H1 (cell line): Measurements from ENCODE around the gene ASPDH. TPM values are rescaled to one million over a fixed set of nuclear protein-coding genes. Genes with fewer than 3 reads are reported as not detected.

Experiments
- CTCF ChIA-PET: fragments of 300-600 bp; sonication (Branson Sonifier 250); formaldehyde crosslinking; loops from one replicate; lab custom pipeline; 2021; ENCODE audit not compliant: partially characterized antibody; lab: Charles Lee
- POLR2A ChIA-PET: fragments of 300-600 bp; sonication (Branson Sonifier 250); formaldehyde crosslinking; loops from one replicate; lab custom pipeline; 2021; ENCODE audit warnings: inconsistent platforms; ENCODE audit not compliant: partially characterized antibody; lab: Charles Lee
- DNase-seq, 2 experiments: peaks; one replicate each; pipeline versions ENCODE4 v3.0.0 to v3.0.0-alpha.2; 2010 to 2022; ENCODE audit warnings: low spot score in 2 of 2, low read depth in 1 of 2, mixed read lengths in 1 of 2
- FAIRE-seq: peaks from 2 replicates; lab custom pipeline; 2011; peaks lifted over from hg19 to GRCh38; lab: Jason Lieb, UNC
- H2AFZ ChIP-seq: 2 replicates; pipeline ENCODE4 v1.8.1; 2012; ENCODE audit warnings: low read length, inconsistent platforms
- H2AK5ac ChIP-seq: 2 replicates; pipeline ENCODE4 v1.6.1; 2013; ENCODE audit warnings: low read depth, low read length
- H2BK120ac ChIP-seq: replicated peaks from 2 replicates; pipeline ENCODE3; 2013; ENCODE audit warnings: low read depth, low read length, inconsistent platforms
- H2BK12ac ChIP-seq: 2 replicates; pipeline ENCODE4 v1.6.1; 2013; ENCODE audit warnings: low read depth, low read length
- H2BK15ac ChIP-seq: 2 replicates; pipeline ENCODE4 v1.6.1; 2013; ENCODE audit warnings: low read length
- H2BK20ac ChIP-seq: 2 replicates; pipeline ENCODE4 v1.6.1; 2013; ENCODE audit warnings: low read length
- H2BK5ac ChIP-seq: 2 replicates; pipeline ENCODE4 v1.6.1; 2013; ENCODE audit warnings: low read depth, low read length
- H3K14ac ChIP-seq: 2 replicates; pipeline ENCODE4 v1.6.1; 2013; ENCODE audit warnings: inconsistent platforms; ENCODE audit not compliant: insufficient read length
- H3K18ac ChIP-seq: 2 replicates; pipeline ENCODE4 v1.6.1; 2013; ENCODE audit warnings: low read length; ENCODE audit errors: extremely low read depth
- H3K23ac ChIP-seq: 2 replicates; pipeline ENCODE4 v1.6.1; 2013; ENCODE audit warnings: inconsistent platforms; ENCODE audit not compliant: insufficient read length
- H3K23me2 ChIP-seq: 2 replicates; pipeline ENCODE4 v1.6.1; 2013; ENCODE audit warnings: low read depth, low read length
- H3K27ac ChIP-seq: 2 replicates; pipeline ENCODE4 v1.6.1; 2011; ENCODE audit warnings: low read depth, low read length, inconsistent platforms
- H3K27me3 ChIP-seq, 4 experiments: replicated peaks in 1 of 4; 1 replicate in 1 of 4; 2 replicates in 3 of 4; pipeline versions ENCODE4 v1.6.1 to v1.8.1; 2011 to 2013; ENCODE audit warnings: low read length in 3 of 4, mild to moderate bottlenecking in 3 of 4, inconsistent platforms in 2 of 4, mixed read lengths in 2 of 4, moderate library complexity in 1 of 4; ENCODE audit not compliant: control insufficient read depth in 3 of 4, insufficient read depth in 3 of 4; ENCODE audit errors: extremely low read depth in 1 of 4
- H3K36me3 ChIP-seq, 4 experiments: 2 replicates each; pipeline versions ENCODE4 v1.6.1 to v1.8.1; 2011 to 2013; ENCODE audit warnings: mild to moderate bottlenecking in 4 of 4, low read length in 3 of 4, moderate library complexity in 2 of 4, control low read depth in 1 of 4, inconsistent platforms in 1 of 4; ENCODE audit not compliant: insufficient read depth in 4 of 4, control insufficient read depth in 2 of 4
- H3K4ac ChIP-seq: replicated peaks from 2 replicates; pipeline ENCODE3; 2013; ENCODE audit warnings: low read length, low read depth, mixed read lengths, inconsistent platforms; ENCODE audit not compliant: insufficient read length
- H3K4me1 ChIP-seq, 4 experiments: replicated peaks in 1 of 4; 1 replicate in 1 of 4; 2 replicates in 3 of 4; pipeline versions ENCODE4 v1.6.1 to v1.8.1; 2011 to 2013; ENCODE audit warnings: low read length in 3 of 4, inconsistent platforms in 2 of 4, mixed read lengths in 1 of 4; ENCODE audit not compliant: insufficient read depth in 4 of 4, control insufficient read depth in 3 of 4
- H3K4me2 ChIP-seq, 2 experiments: 2 replicates each; pipeline versions ENCODE4 v1.6.1 to v1.8.1; 2011 to 2013; ENCODE audit warnings: low read depth in 2 of 2, low read length in 2 of 2, control low read depth in 1 of 2, inconsistent platforms in 1 of 2, mild to moderate bottlenecking in 1 of 2; ENCODE audit not compliant: insufficient read depth in 1 of 2
- H3K4me3 ChIP-seq, 4 experiments: fragments of 200-600, 300-600 bp in 1 of 4; sonication (generic), shearing (Covaris generic), sonication (Bioruptor Twin) in 1 of 4; 2 replicates each; pipeline versions ENCODE4 v1.5.1 to v1.8.1; 2011 to 2016; ENCODE audit warnings: low read length in 4 of 4, low read depth in 3 of 4, control low read depth in 2 of 4, inconsistent platforms in 2 of 4, mild to moderate bottlenecking in 2 of 4, mixed read lengths in 1 of 4, moderate library complexity in 1 of 4; ENCODE audit not compliant: insufficient read depth in 2 of 4; ENCODE audit errors: extremely low read depth in 1 of 4
- H3K56ac ChIP-seq: replicated peaks from 2 replicates; pipeline ENCODE3; 2013; ENCODE audit warnings: low read depth, mild to moderate bottlenecking, mixed read lengths, low read length, inconsistent platforms; ENCODE audit not compliant: insufficient read length
- H3K79me1 ChIP-seq: 2 replicates; pipeline ENCODE4 v1.6.1; 2013; ENCODE audit warnings: low read depth, low read length, control low read depth
- H3K79me2 ChIP-seq, 2 experiments: 2 replicates each; pipeline versions ENCODE4 v1.6.1 to v1.8.1; 2012 to 2013; ENCODE audit warnings: low read length in 2 of 2, mild to moderate bottlenecking in 2 of 2, inconsistent platforms in 1 of 2; ENCODE audit not compliant: insufficient read depth in 2 of 2, control insufficient read depth in 1 of 2
- H3K9ac ChIP-seq, 4 experiments: replicated peaks in 1 of 4; 1 replicate in 1 of 4; 2 replicates in 3 of 4; pipeline versions ENCODE4 v1.6.1 to v1.8.1; 2011 to 2013; ENCODE audit warnings: low read depth in 3 of 4, low read length in 3 of 4, control low read depth in 2 of 4, mild to moderate bottlenecking in 2 of 4, moderate library complexity in 2 of 4, inconsistent platforms in 1 of 4; ENCODE audit errors: extremely low read depth in 1 of 4
- H3K9me3 ChIP-seq, 2 experiments: 2 replicates each; pipeline versions ENCODE4 v1.6.1 to v1.8.1; 2012 to 2013; ENCODE audit warnings: mild to moderate bottlenecking in 2 of 2, moderate library complexity in 2 of 2, control low read depth in 1 of 2, inconsistent platforms in 1 of 2, low read depth in 1 of 2, low read length in 1 of 2, mixed read lengths in 1 of 2; ENCODE audit not compliant: insufficient read depth in 2 of 2
- H4K20me1 ChIP-seq, 2 experiments: replicated peaks in 1 of 2; 2 replicates each; pipeline versions ENCODE3 to v1.8.1; 2011 to 2013; ENCODE audit warnings: inconsistent platforms in 2 of 2, low read length in 2 of 2, mild to moderate bottlenecking in 1 of 2; ENCODE audit not compliant: insufficient read depth in 2 of 2, control insufficient read depth in 1 of 2
- H4K5ac ChIP-seq: 2 replicates; pipeline ENCODE4 v1.6.1; 2013; ENCODE audit warnings: low read length, low read depth, mixed read lengths, inconsistent platforms; ENCODE audit not compliant: insufficient read length
- H4K8ac ChIP-seq: 2 replicates; pipeline ENCODE4 v1.8.0; 2013; ENCODE audit warnings: mild to moderate bottlenecking, moderate library complexity, low read length, inconsistent platforms; ENCODE audit not compliant: insufficient read depth; ENCODE audit errors: extremely low read depth
- H4K91ac ChIP-seq: replicated peaks from 2 replicates; pipeline ENCODE3; 2013; ENCODE audit warnings: low read length, mixed read lengths, inconsistent platforms; ENCODE audit not compliant: insufficient read length
- HDAC2 ChIP-seq, 2 experiments: fragments of 300-600 bp in 1 of 2; sonication (generic) in 1 of 2; IDR thresholded peaks; 2 replicates each; pipeline ENCODE4 v1.6.1; 2011 to 2012; ENCODE audit warnings: low read depth in 2 of 2, low read length in 2 of 2, mild to moderate bottlenecking in 2 of 2, moderate library complexity in 2 of 2, borderline replicate concordance in 1 of 2, inconsistent platforms in 1 of 2
- JUN ChIP-seq: IDR thresholded peaks from 2 replicates; pipeline ENCODE4 v1.6.1; 2011; ENCODE audit warnings: low read depth, mild to moderate bottlenecking, improper control_type of control experiment, low read length
- TAF7 ChIP-seq: optimal IDR thresholded peaks from 2 replicates; pipeline ENCODE3; 2011; ENCODE audit warnings: low read depth, mild to moderate bottlenecking, inconsistent platforms, low read length, moderate library complexity, borderline replicate concordance
- WGBS, 2 experiments: shearing (Covaris generic) in 1 of 2; methylation state at CpG; one replicate each; pipeline versions ENCODE4 v1.1.6 to v1.1.7; 2013 to 2015; ENCODE audit warnings: low lambda C conversion rate in 2 of 2, mixed read lengths in 2 of 2, inconsistent platforms in 1 of 2, low coverage in 1 of 2, missing lambda C conversion rate in 1 of 2; ENCODE audit not compliant: insufficient replicate concordance in 2 of 2, insufficient coverage in 1 of 2, insufficient read length in 1 of 2; ENCODE audit errors: extremely low coverage in 1 of 2, missing lambda C conversion rate in 1 of 2; 5-methylcytosine and 5-hydroxymethylcytosine counted together
- polyA plus RNA-seq, 7 experiments: library from polyadenylated mRNA; depleted of rRNA in 3 of 7; stranded (reverse) in 5 of 7; unstranded in 2 of 7; fragments of >200 nt in 5 of 7; fragments of 200-250 nt in 2 of 7; gene quantifications; 1 replicate in 5 of 7; 2 replicates in 1 of 7; 4 replicates in 1 of 7; pipeline versions ENCODE4 v1.2.1 to v1.2.3, GENCODE V29; 2011 to 2013; ENCODE audit warnings: missing spikeins in 2 of 7, mixed read lengths in 2 of 7
- total RNA-seq: library from RNA; stranded (reverse); fragmentation: NEBNext Ultra II Directional; extraction: Animal tissue kit (Norgen Biotek cat#: 25700); gene quantifications from 2 replicates; pipeline ENCODE4 v1.2.1, GENCODE V29; 2021

Gene ASPDH
- total and polyA plus RNA-seq, 2 of the 8 experiments (the other 6 are each of a cell fraction or from before 2014, with no cell fraction given), result not detected

- DNase-seq, result no peak
- H3K4ac ChIP-seq, result no peak overlapping the region
- no peak overlapping the region for H2AK5ac ChIP-seq
- no peak overlapping the region for H3K4me3 ChIP-seq
- ChIA-PET CTCF (interaction anchor here (0.6 to 4.6 kb wide), 6 partner anchors 14 to 126 kb away, joined by 3 to 26 read pairs (median 4); no protein-coding TSS in a partner anchor), POLR2A (interaction anchor here (0.8 to 1.5 kb wide), 2 partner anchors 74 to 114 kb away, joined by 3 to 6 read pairs; no protein-coding TSS in a partner anchor)
- no peaks in the 10 kb centered on the region for H3K23me2 ChIP-seq
- peaks cover 4 to 7% of the 10 kb centered on the region in 2 experiments; a peak in 3 of 4 replicates for H3K79me2 ChIP-seq
- H3K14ac ChIP-seq, result no peak overlapping the region
- H3K23ac ChIP-seq, result no peak overlapping the region
- no peak overlapping the region for H4K8ac ChIP-seq
- no peak overlapping the region for H3K56ac ChIP-seq
- 92% methylated on average over 10 of the region's 10 CpGs; no CpG with 5 or more reads in 1 of the 2 experiments for WGBS, 2 experiments
- peaks cover 23 to 29% of the 10 kb centered on the region in 2 experiments for H3K9me3 ChIP-seq
- H3K27me3 ChIP-seq, result peaks cover 0 to 17% (median 9%) of the 10 kb centered on the region in 4 experiments; a peak in 5 of 7 replicates
- no peak overlapping the region for H2BK5ac ChIP-seq
- H3K27ac ChIP-seq, result no peak overlapping the region
- no peak overlapping the region for H3K9ac ChIP-seq
- no peak overlapping the region for H4K91ac ChIP-seq
- H3K4me2 ChIP-seq, result no peak overlapping the region
- H4K20me1 ChIP-seq, result peaks cover 4 to 5% of the 10 kb centered on the region in 2 experiments
- H2BK120ac ChIP-seq, result no peak overlapping the region
- H2AFZ ChIP-seq, result no peak overlapping the region
- H2BK15ac ChIP-seq, result no peak overlapping the region
- no peak for FAIRE-seq
- TF ChIP-seq HDAC2 (IDR thresholded peaks at IDR 0.05; ENCODE audit: borderline replicate concordance in 1 of 2, low read depth in 2 of 2, low read length in 2 of 2) (no peak), TAF7 (no peak), JUN (no peak)
- no peak overlapping the region for H4K5ac ChIP-seq
- H3K79me1 ChIP-seq, result peaks cover 5% of the 10 kb centered on the region
- peaks cover 2 to 52% (median 12%) of the 10 kb centered on the region in 4 experiments; a peak in 6 of 8 replicates for H3K36me3 ChIP-seq
- H3K18ac ChIP-seq, result no peak overlapping the region
- no peak overlapping the region for H2BK12ac ChIP-seq
- H3K4me1 ChIP-seq, result no peaks in the 10 kb centered on the region
- H2BK20ac ChIP-seq, result no peak overlapping the region
These were observed 30.8 kb downstream of the ASPDH start for GRCh38 chr19:50482916-50483315.
